Right lobe of liver (tissue), 4 donors: ENCODE measurements around the gene EIF4E1B.

ENCODE experiments used
- CTCF ChIP-seq, 4 donors: fragments of 200-600 bp in 3 of 4; fragments of 450-650 bp in 1 of 4; IDR thresholded peaks; one replicate each; pipeline versions ENCODE4 v1.5.1 to v1.8.0; 2016 to 2022; ENCODE audit warnings: antibody characterized with exemption in 4 of 4, mild to moderate bottlenecking in 2 of 4
- POLR2A ChIP-seq: fragments of 450-650 bp; IDR thresholded peaks from one replicate; pipeline ENCODE4 v1.6.1; 2017; ENCODE audit warnings: antibody characterized with exemption, mild to moderate bottlenecking
- donor health status: DM: no; HTN: no; CAD: no.
- donor health status: DM: no; HTN: no; CAD: no.
- donor health status: DM: no; HTN: yes; CAD: no.

GRCh38 chr5:176676361-176676824 lies 45.9 kb downstream of the EIF4E1B start:
- TF ChIP-seq CTCF (IDR thresholded peaks at IDR 0.05) (no peak), POLR2A (no peak)
